Pancreas (tissue), 10 donors: ENCODE measurements around the gene SPPL2A. TPM values are rescaled to one million over a fixed set of nuclear protein-coding genes. Genes with fewer than 3 reads are reported as not detected.
A peak's percentile ranks its signal among the peaks of the same experiment; 100 is the strongest.
"Not testable (repeated sequence)": the region's sequence is repeated elsewhere in the genome, so short reads cannot be mapped to it uniquely, and the experiment has no call there.

Experiments
- ATAC-seq, 4 donors: fragments of 200-7000 bp; cut with Tn5 transposase; one replicate each; pipeline versions ENCODE4 v1.8.0 to v1.9.1; 2020; ENCODE audit warnings: mild to moderate bottlenecking in 4 of 4, moderate library complexity in 4 of 4
- DNase-seq, 6 donors: peaks; one replicate each; pipeline ENCODE4 v3.0.0-alpha.2; 2020
- FAIRE-seq: peaks from 2 replicates; lab custom pipeline; 2012; peaks lifted over from hg19 to GRCh38; lab: Jason Lieb, UNC
- H3K27ac ChIP-seq, 4 donors: fragments of 200-600 bp; sonication (generic); 1 replicate in 3 of 4; 2 replicates in 1 of 4; pipeline versions ENCODE4 v1.5.0 to v1.8.0; 2020
- H3K27me3 ChIP-seq, 4 donors: fragments of 200-600 bp; one replicate each; pipeline ENCODE4 v1.8.0; 2021
- H3K36me3 ChIP-seq, 3 donors: fragments of 200-600 bp; sonication (generic) in 1 of 3; one replicate each; pipeline versions ENCODE4 v1.5.0 to v1.8.0; 2020 to 2021
- H3K4me1 ChIP-seq, 3 donors: fragments of 200-600 bp; one replicate each; pipeline ENCODE4 v1.8.0; 2021
- H3K4me3 ChIP-seq, 4 donors: fragments of 200-600 bp; sonication (generic) in 2 of 4; one replicate each; pipeline versions ENCODE4 v1.5.0 to v1.8.0; 2020 to 2021
- H3K9me3 ChIP-seq, 4 donors: fragments of 200-600 bp; one replicate each; pipeline ENCODE4 v1.8.0; 2021
- CTCF ChIP-seq, 4 donors: fragments of 200-600 bp; sonication (generic) in 3 of 4; IDR thresholded peaks; one replicate each; pipeline versions ENCODE4 v1.5.0 to v1.8.0; 2021; ENCODE audit warnings: antibody characterized with exemption in 4 of 4
- WGBS, 2 donors: extraction: QIAGEN DNeasy Blood & Tissue Kit; methylation state at CpG; one replicate each; pipeline ENCODE4 v1.1.7; 2013; 5-methylcytosine and 5-hydroxymethylcytosine counted together
- intact Hi-C, 3 donors: fragments of 100-400 bp; cut with DNase I; formaldehyde crosslinking; loops; one replicate each; pipeline versions ENCODE4 v1.11.1 to v1.14.2; 2022
- polyA plus RNA-seq, 2 donors: library from polyadenylated mRNA; stranded (reverse); fragments of 200-250 nt; gene quantifications; one replicate each; pipeline ENCODE4 v1.2.3, GENCODE V29; 2013
- total RNA-seq, 6 donors: library from RNA; stranded (reverse); fragmentation: NEBNext Ultra II Directional in 4 of 6; extraction: Animal tissue kit (Norgen Biotek cat#: 25700) in 4 of 6; gene quantifications; one replicate each; pipeline versions ENCODE4 v1.2.1 to v1.2.4, GENCODE V29; 2021 to 2023
- donor health status: healthy with polysubstance abuse.
- donor health status: DM: no; HTN: no; CAD: no; lungs with moderate emphysema.
- donor health status: DM: no; HTN: no; CAD: no.
- donor health status: control.
- donor health status: control.
- donor health status: Bipolar disorder and iron deficiency.
- donor health status: DM: yes; HTN: yes; CAD: no.
- donor health status: DM: no; HTN: no; CAD: no.
- donor health status: DM: no; HTN: no; CAD: no.
- donor health status: DM: yes; HTN: yes; CAD: no.

SPPL2A gene
- total and polyA plus RNA-seq, 8 donors, result 29.8 to 64.4 (median 45.2) TPM

DNA sequence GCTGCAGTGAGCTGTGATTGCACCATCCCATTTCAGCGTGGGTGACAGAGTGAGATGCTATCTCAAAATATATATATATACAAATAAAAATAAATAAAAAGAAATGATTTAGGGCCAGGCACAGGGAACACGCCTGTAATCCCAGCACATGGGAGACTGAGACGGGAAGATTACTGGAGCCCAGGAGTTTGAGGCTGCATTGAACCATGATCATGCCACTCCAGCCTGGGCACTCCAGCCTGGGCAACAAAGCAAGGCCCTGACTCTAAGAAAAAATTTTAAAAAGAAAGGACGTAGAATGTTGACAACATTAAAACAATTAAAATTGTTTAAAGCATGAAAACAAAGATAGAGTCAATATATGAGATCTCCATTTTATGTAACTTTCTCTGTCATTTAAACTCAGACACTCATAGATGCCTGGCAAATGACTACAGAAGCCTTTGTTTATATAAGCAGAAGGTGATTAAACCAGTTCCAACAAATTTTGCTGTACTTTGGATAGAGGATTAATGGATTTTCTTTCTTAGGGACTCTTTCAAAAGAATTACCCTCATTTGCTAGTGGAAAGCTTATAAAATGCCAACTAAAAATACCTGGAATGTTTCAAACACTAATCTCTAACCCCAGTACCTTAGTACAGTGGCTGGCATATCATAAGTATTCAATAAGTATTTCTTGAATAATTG, 68.3 kb downstream of the SPPL2A start:
- Histone ChIP-seq H3K4me1 (no peaks in the 10 kb centered on the region), H3K4me3 (no peak overlapping the region), H3K9me3 (no peaks in the 10 kb centered on the region), H3K27ac (no peak overlapping the region), H3K36me3 (no peaks in the 10 kb centered on the region), H3K27me3 (no peaks in the 10 kb centered on the region)
- ATAC-seq (peak in 2 of 4 donors; percentile 27 to 37), DNase-seq (no peak), FAIRE-seq (no peak)
- WGBS, 2 donors, result 74 to 76% methylated on average over 4 of the region's 4 CpGs
- TF ChIP-seq CTCF (IDR thresholded peaks at IDR 0.05), result no peak
- intact Hi-C loops, result no loop called here

DNA sequence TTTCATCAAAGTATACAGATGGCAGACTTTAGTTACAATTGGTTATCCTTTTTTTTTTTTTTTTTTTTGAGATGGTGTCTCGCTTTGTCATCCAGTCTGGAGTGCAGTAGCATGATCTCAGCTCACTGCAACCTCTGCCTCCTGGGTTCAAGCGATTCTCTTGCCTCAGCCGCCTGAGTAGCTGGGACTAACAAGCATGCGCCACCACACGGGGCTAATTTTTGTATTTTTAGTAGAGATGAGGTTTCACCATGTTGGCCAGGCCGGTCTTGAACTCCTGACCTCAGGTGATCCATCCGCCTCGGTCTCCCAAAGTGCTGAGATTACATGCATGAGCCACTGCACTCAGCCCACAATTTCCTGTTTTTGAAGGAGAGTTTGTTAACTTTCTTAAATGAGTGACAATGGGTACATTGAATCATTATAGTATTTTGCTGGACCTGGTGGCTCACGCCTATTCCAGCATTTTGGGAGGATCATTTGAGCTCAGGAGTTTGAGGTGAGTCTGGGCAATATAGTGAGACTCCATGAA, 70.8 kb downstream of the SPPL2A start:
- ATAC-seq, DNase-seq, FAIRE-seq, H3K4me3 ChIP-seq, H3K27me3 ChIP-seq, H3K36me3 ChIP-seq, H3K4me1 ChIP-seq, intact Hi-C loops, H3K27ac ChIP-seq, H3K9me3 ChIP-seq: not testable (repeated sequence)
- WGBS, 2 donors, result 92 to 96% methylated on average over 9 of the region's 9 CpGs

DNA sequence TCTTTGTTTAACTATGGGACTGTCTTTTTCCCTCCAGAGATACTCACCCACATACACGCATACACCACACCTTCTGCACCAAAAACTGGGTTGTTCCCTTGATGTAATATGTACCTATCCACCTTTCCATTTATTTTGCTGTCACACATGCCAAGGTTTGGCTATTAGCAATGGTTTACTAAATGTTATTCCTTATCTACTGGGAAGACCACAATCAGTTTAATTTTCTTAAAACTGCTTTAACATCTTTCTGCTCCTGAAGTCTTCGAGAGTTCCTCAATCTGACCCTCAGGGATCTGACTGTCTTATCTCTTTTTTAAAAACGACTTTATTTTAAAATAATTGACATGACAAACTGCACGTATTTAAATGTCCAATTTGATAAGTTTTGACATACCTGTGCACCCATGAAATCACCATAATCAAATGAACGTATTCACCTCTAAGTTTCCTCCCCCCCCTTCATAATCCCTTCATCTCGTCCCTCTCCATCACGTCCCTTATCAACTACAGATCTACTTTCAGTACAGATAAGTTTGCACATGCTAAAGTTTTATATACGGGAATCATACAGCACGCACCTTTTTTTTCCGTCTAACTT, 78.1 kb downstream of the SPPL2A start:
- peak in 3 of 4 donors; percentile 0 to 2 (median 2) for ATAC-seq
- DNase-seq, result no peak
- Histone ChIP-seq H3K27me3 (no peaks in the 10 kb centered on the region), H3K27ac (peak overlapping the region; percentile 90 to 96 (median 94)), H3K4me1 (peaks cover 0 to 10% (median 3%) of the 10 kb centered on the region in 3 donors), H3K36me3 (no peaks in the 10 kb centered on the region), H3K9me3 (no peaks in the 10 kb centered on the region), H3K4me3 (peak overlapping the region; percentile 74 to 97 (median 79))
- WGBS, 2 donors, result 26 to 27% methylated on average over 10 of the region's 10 CpGs
- no peak for TF ChIP-seq CTCF (IDR thresholded peaks at IDR 0.05)
- FAIRE-seq, result no peak
- intact Hi-C loops, result loop anchor here in 1 of 3 donors (10.0 kb wide), 1 partner anchor 187 kb away; no protein-coding TSS in a partner anchor

DNA sequence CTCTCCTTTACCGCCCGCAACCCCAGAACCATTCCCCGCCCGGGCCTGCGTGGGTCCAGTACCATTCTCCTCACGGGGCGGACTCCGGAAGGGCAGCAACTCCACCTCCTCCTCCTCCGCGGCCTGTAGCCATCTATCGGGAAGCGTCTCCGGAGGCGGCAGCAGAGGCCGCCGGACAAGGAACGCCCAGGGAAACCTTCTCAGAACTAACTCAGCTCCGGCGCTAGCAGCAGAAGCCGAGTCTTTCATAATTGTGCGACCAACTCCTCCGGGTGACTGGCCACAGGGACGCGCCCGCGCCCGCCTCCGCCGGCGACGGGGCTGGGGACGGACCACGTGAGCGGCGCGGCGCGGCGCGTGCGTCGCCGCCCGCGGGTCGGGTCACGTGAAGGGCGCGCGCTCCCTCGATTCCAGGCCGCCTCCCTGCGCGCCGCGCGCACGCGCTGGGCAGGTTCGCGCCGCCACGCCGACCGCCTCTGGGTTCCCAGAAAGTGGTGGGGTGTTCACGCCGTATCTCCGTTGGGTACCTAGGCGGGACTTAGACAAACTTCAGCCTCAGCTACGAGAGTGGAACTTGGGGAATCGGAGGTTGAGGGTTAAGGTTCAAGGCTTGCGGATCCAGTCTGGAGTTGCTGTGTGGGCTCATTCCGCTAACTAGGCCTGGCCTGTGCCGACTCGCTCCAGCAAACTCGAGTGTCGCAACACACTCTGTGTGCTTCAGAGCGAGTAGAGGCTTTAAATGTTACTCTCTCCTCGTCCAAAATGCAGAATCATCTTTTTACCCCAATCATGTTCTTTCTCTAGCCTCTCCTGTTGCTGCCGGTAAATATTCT, 78.8 kb downstream of the SPPL2A start, which contains the start of gene TRPM7:
TRPM7 (minus strand) TSS at position 329 of the 833 bp plus-strand sequence; CDS start at position 65, 264 bp downstream.
- WGBS, 2 donors, result 0 to 1% methylated on average over 65 to 80 of the region's 80 CpGs
- no peaks in the 10 kb centered on the region for H3K36me3 ChIP-seq
- intact Hi-C loops, result loop anchor here in 1 of 3 donors (10.0 kb wide), 1 partner anchor 188 kb away; no protein-coding TSS in a partner anchor
- peak within 1 kb of the TSS; percentile 74 to 97 (median 79) for H3K4me3 ChIP-seq
- H3K4me1 ChIP-seq, result peaks cover 0 to 10% (median 3%) of the 10 kb centered on the region in 3 donors
- no peak for FAIRE-seq
- no peaks in the 10 kb centered on the region for H3K9me3 ChIP-seq
- H3K27ac ChIP-seq, result peak within 1 kb of the TSS; percentile 90 to 96 (median 94)
- peak; percentile 83 to 95 (median 86) for DNase-seq
- TF ChIP-seq CTCF (IDR thresholded peaks at IDR 0.05), result no peak
- no peaks in the 10 kb centered on the region for H3K27me3 ChIP-seq
- peak; percentile 92 to 98 (median 98) for ATAC-seq
